SK-N-SH (cell line): ENCODE results near the gene NPRL2. TPM values are rescaled to one million over a fixed set of nuclear protein-coding genes. Genes with fewer than 3 reads are reported as not detected.

Experiments used
- CTCF ChIA-PET: fragments of 300-600, 350-600 bp; formaldehyde crosslinking; extraction: SDS; loops from one replicate; lab custom pipeline; 2021; lab: Yijun Ruan, JAX
- POLR2A ChIA-PET: fragments of 350-600 bp; sonication (Branson Sonifier 250); formaldehyde crosslinking; extraction: SDS; loops from one replicate; lab custom pipeline; 2020; ENCODE audit warnings: antibody characterized with exemption, inconsistent platforms; lab: Yijun Ruan, JAX
- DNase-seq: peaks from one replicate; pipeline ENCODE4 v3.0.0; 2012
- H2AFZ ChIP-seq: fragments of 200-600 bp; sonication (generic); 2 replicates; pipeline ENCODE4 v1.8.1; 2016; ENCODE audit warnings: antibody characterized with exemption, mild to moderate bottlenecking, low read depth
- H3F3A ChIP-seq: fragments of 200-600 bp; sonication (generic); replicated peaks from 2 replicates; pipeline ENCODE3; 2016; ENCODE audit warnings: antibody characterized with exemption, mild to moderate bottlenecking; ENCODE audit not compliant: insufficient read depth
- H3K27ac ChIP-seq, 2 experiments: fragments of 200-500 bp in 1 of 2; fragments of 200-600 bp in 1 of 2; sonication (Bioruptor generic) in 1 of 2; sonication (generic), shearing (Covaris generic) in 1 of 2; 2 replicates each; pipeline versions ENCODE4 v1.5.1 to v1.6.1; 2014 to 2016; ENCODE audit warnings: low read depth in 2 of 2, inconsistent platforms in 1 of 2, low read length in 1 of 2, mild to moderate bottlenecking in 1 of 2, mixed read lengths in 1 of 2
- H3K27me3 ChIP-seq: fragments of 200-600 bp; sonication (generic), shearing (Covaris generic); 2 replicates; pipeline ENCODE4 v1.6.1; 2016; ENCODE audit warnings: mixed run types; ENCODE audit not compliant: insufficient read depth
- H3K36me3 ChIP-seq, 2 experiments: fragments of 200-500 bp in 1 of 2; fragments of 200-600 bp in 1 of 2; sonication (Bioruptor generic) in 1 of 2; sonication (generic) in 1 of 2; replicated peaks in 1 of 2; 2 replicates each; pipeline versions ENCODE3 to v1.5.1; 2014 to 2016; ENCODE audit warnings: low read length in 1 of 2, mild to moderate bottlenecking in 1 of 2; ENCODE audit not compliant: insufficient read depth in 2 of 2, control insufficient read depth in 1 of 2
- H3K4me1 ChIP-seq, 2 experiments: fragments of 200-500 bp in 1 of 2; fragments of 200-600 bp in 1 of 2; sonication (Bioruptor generic) in 1 of 2; sonication (generic), shearing (Covaris generic) in 1 of 2; 2 replicates each; pipeline versions ENCODE4 v1.5.1 to v1.6.1; 2014 to 2016; ENCODE audit warnings: low read depth in 1 of 2, low read length in 1 of 2, mixed run types in 1 of 2; ENCODE audit not compliant: insufficient read depth in 2 of 2, control insufficient read depth in 1 of 2
- H3K4me2 ChIP-seq: fragments of 200-600 bp; sonication (generic), shearing (Covaris generic); 2 replicates; pipeline ENCODE4 v1.6.1; 2017; ENCODE audit warnings: mixed run types
- H3K4me3 ChIP-seq, 2 experiments: fragments of 200-500 bp in 1 of 2; fragments of 200-600 bp in 1 of 2; sonication (Bioruptor generic) in 1 of 2; sonication (generic), shearing (Covaris generic) in 1 of 2; 2 replicates each; pipeline versions ENCODE4 v1.5.1 to v1.8.1; 2014 to 2016; ENCODE audit warnings: low read depth in 2 of 2, inconsistent platforms in 1 of 2, low read length in 1 of 2, mild to moderate bottlenecking in 1 of 2, mixed read lengths in 1 of 2, moderate library complexity in 1 of 2
- H3K79me2 ChIP-seq: fragments of 200-600 bp; sonication (generic); 2 replicates; pipeline ENCODE4 v1.8.1; 2017; ENCODE audit warnings: mild to moderate bottlenecking; ENCODE audit not compliant: insufficient read depth
- H3K9ac ChIP-seq: fragments of 200-600 bp; sonication (generic); 2 replicates; pipeline ENCODE4 v1.6.1; 2017; ENCODE audit warnings: mixed run types
- H3K9me2 ChIP-seq: fragments of 200-600 bp; sonication (generic); 2 replicates; pipeline ENCODE4 v1.6.1; 2017; ENCODE audit warnings: mixed run types
- H3K9me3 ChIP-seq: fragments of 200-600 bp; sonication (generic); 2 replicates; pipeline ENCODE4 v1.6.1; 2017; ENCODE audit warnings: mixed run types, mild to moderate bottlenecking, moderate library complexity
- H4K20me1 ChIP-seq: fragments of 200-600 bp; sonication (generic); 2 replicates; pipeline ENCODE4 v1.6.1; 2017; ENCODE audit warnings: mild to moderate bottlenecking, mixed run types; ENCODE audit not compliant: insufficient read depth
- CHD2 ChIP-seq: fragments of 150-350 bp; IDR thresholded peaks from 2 replicates; pipeline ENCODE4 v1.6.1; 2018; ENCODE audit warnings: low read length; ENCODE audit not compliant: partially characterized antibody
- ELF1 ChIP-seq: IDR thresholded peaks from 2 replicates; pipeline ENCODE4 v1.4.0; 2012
- EZH2phosphoT487 ChIP-seq: fragments of 200-600 bp; sonication (generic); IDR thresholded peaks from 2 replicates; pipeline ENCODE4 v1.6.1; 2017; ENCODE audit warnings: low read depth, mixed run types, mild to moderate bottlenecking, antibody characterized with exemption, moderate library complexity, borderline replicate concordance
- FOXM1 ChIP-seq: IDR thresholded peaks from 2 replicates; pipeline ENCODE4 v1.4.0; 2012; ENCODE audit warnings: low read depth, mild to moderate bottlenecking
- GABPA ChIP-seq: IDR thresholded peaks from 2 replicates; pipeline ENCODE4 v1.4.0; 2012; ENCODE audit warnings: low read depth, mild to moderate bottlenecking
- MEF2A ChIP-seq: IDR thresholded peaks from 2 replicates; pipeline ENCODE4 v1.4.0; 2012; ENCODE audit warnings: low read depth, borderline replicate concordance
- MXI1 ChIP-seq: IDR thresholded peaks from 2 replicates; pipeline ENCODE4 v1.6.1; 2012; ENCODE audit warnings: mild to moderate bottlenecking, low read depth, low read length, improper control_type of control experiment
- NFIC ChIP-seq: IDR thresholded peaks from 2 replicates; pipeline ENCODE4 v1.4.0; 2012; ENCODE audit warnings: borderline replicate concordance
- NRF1 ChIP-seq: IDR thresholded peaks from 2 replicates; pipeline ENCODE4 v1.6.1; 2012; ENCODE audit warnings: low read depth, mild to moderate bottlenecking, low read length
- POLR2AphosphoS5 ChIP-seq: IDR thresholded peaks from 2 replicates; pipeline ENCODE4 v1.6.1; 2012; ENCODE audit warnings: low read depth, low read length
- RAD21 ChIP-seq: IDR thresholded peaks from 2 replicates; pipeline ENCODE4 v1.6.1; 2012; ENCODE audit warnings: mild to moderate bottlenecking, low read length
- RCOR1 ChIP-seq: fragments of 150-350 bp; IDR thresholded peaks from 2 replicates; pipeline ENCODE4 v1.6.1; 2017; ENCODE audit warnings: antibody characterized with exemption, low read length
- SIN3A ChIP-seq: IDR thresholded peaks from 2 replicates; pipeline ENCODE4 v1.6.1; 2012; ENCODE audit warnings: low read depth, mild to moderate bottlenecking, low read length, moderate library complexity, borderline replicate concordance
- SMC3 ChIP-seq: IDR thresholded peaks from 2 replicates; pipeline ENCODE4 v1.6.1; 2012; ENCODE audit warnings: low read depth, low read length, improper control_type of control experiment
- TAF1 ChIP-seq: IDR thresholded peaks from 2 replicates; pipeline ENCODE4 v1.6.1; 2012; ENCODE audit warnings: low read depth, mild to moderate bottlenecking, low read length, moderate library complexity, borderline replicate concordance
- USF1 ChIP-seq: IDR thresholded peaks from 2 replicates; pipeline ENCODE4 v1.4.0; 2012; ENCODE audit warnings: low read depth, borderline replicate concordance
- ZBTB33 ChIP-seq: IDR thresholded peaks from 2 replicates; pipeline ENCODE4 v1.4.0; 2012; ENCODE audit warnings: low read depth, borderline replicate concordance
- WGBS: methylation state at CpG from one replicate; pipeline ENCODE4 v1.1.6; 2017; ENCODE audit warnings: low lambda C conversion rate; 5-methylcytosine and 5-hydroxymethylcytosine counted together
- polyA plus RNA-seq, 3 experiments: library from polyadenylated mRNA; depleted of rRNA; stranded (reverse); fragments of >200 nt; gene quantifications; 2 replicates each; pipeline ENCODE4 v1.2.3, GENCODE V29; 2012
- TF ChIP-seq, protein P1 (sequence below): IDR thresholded peaks from 2 replicates; pipeline ENCODE4; 2012
- TF ChIP-seq, protein P2 (sequence below): fragments of 200-600 bp; sonication (generic); IDR thresholded peaks from 2 replicates; pipeline ENCODE4 v1.6.1; 2017; ENCODE audit warnings: antibody characterized with exemption, mild to moderate bottlenecking, moderate library complexity

Gene NPRL2
- polyA plus RNA-seq, 1 of the 3 experiments (the other 2 are of a cell fraction) = 43.6 TPM

- TF ChIP-seq NRF1 = no peak
Observed at GRCh38 chr3:50355829-50356552, 5.4 kb upstream of the NPRL2 start (continued).

GRCh38 chr3:50354850-50355249 is 4.3 kb upstream of the NPRL2 start:
- no peak for DNase-seq

More at GRCh38 chr3:50354850-50355249, 4.3 kb upstream of the NPRL2 start:
- no peaks in the 10 kb centered on the region for H3K27me3 ChIP-seq
- peaks cover 21 to 45% of the 10 kb centered on the region in 2 experiments for H3K36me3 ChIP-seq
- ChIA-PET CTCF (interaction anchor here (0.6 to 6.4 kb wide), 13 partner anchors 14 to 260 kb away, joined by 3 to 57 read pairs (median 7); no protein-coding TSS in a partner anchor), POLR2A (interaction anchor here (1.8 to 4.6 kb wide), 2 partner anchors 26 to 72 kb away, joined by 5 to 13 read pairs; no protein-coding TSS in a partner anchor)
- no peak overlapping the region; a peak in 1 of 4 replicates for H3K27ac ChIP-seq
- TF ChIP-seq CHD2 = no peak
- no peak for TF ChIP-seq ZBTB33
- TF ChIP-seq, protein P1, sequence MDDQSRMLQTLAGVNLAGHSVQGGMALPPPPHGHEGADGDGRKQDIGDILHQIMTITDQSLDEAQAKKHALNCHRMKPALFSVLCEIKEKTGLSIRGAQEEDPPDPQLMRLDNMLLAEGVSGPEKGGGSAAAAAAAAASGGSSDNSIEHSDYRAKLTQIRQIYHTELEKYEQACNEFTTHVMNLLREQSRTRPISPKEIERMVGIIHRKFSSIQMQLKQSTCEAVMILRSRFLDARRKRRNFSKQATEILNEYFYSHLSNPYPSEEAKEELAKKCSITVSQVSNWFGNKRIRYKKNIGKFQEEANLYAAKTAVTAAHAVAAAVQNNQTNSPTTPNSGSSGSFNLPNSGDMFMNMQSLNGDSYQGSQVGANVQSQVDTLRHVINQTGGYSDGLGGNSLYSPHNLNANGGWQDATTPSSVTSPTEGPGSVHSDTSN = no peak
- no peak for TF ChIP-seq POLR2AphosphoS5
- TF ChIP-seq, protein P2, sequence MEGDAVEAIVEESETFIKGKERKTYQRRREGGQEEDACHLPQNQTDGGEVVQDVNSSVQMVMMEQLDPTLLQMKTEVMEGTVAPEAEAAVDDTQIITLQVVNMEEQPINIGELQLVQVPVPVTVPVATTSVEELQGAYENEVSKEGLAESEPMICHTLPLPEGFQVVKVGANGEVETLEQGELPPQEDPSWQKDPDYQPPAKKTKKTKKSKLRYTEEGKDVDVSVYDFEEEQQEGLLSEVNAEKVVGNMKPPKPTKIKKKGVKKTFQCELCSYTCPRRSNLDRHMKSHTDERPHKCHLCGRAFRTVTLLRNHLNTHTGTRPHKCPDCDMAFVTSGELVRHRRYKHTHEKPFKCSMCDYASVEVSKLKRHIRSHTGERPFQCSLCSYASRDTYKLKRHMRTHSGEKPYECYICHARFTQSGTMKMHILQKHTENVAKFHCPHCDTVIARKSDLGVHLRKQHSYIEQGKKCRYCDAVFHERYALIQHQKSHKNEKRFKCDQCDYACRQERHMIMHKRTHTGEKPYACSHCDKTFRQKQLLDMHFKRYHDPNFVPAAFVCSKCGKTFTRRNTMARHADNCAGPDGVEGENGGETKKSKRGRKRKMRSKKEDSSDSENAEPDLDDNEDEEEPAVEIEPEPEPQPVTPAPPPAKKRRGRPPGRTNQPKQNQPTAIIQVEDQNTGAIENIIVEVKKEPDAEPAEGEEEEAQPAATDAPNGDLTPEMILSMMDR = no peak
- TF ChIP-seq USF1 = no peak
- TF ChIP-seq FOXM1 = no peak
- TF ChIP-seq RAD21 = no peak
- no peak for TF ChIP-seq NRF1
- no peak for TF ChIP-seq SMC3
- no peak for TF ChIP-seq TAF1
- TF ChIP-seq NFIC = no peak
- no peak for TF ChIP-seq SIN3A
- no peak for TF ChIP-seq ELF1
- no peak for TF ChIP-seq GABPA
- no peak for TF ChIP-seq RCOR1
- TF ChIP-seq MEF2A = no peak
- TF ChIP-seq MXI1 = no peak
- TF ChIP-seq EZH2phosphoT487 = no peak
- no peaks in the 10 kb centered on the region for H3K9me3 ChIP-seq
- H3K79me2 ChIP-seq = peaks cover 87% of the 10 kb centered on the region
- peaks cover 16 to 64% of the 10 kb centered on the region in 2 experiments; a peak in 2 of 4 replicates for H3K4me1 ChIP-seq
- H3K4me3 ChIP-seq = no peak overlapping the region
- H3K9ac ChIP-seq = no peak overlapping the region
- H4K20me1 ChIP-seq = peaks cover 60% of the 10 kb centered on the region
- 90% methylated on average over 2 of the region's 7 CpGs for WGBS
- H3K9me2 ChIP-seq = no peaks in the 10 kb centered on the region
- no peak overlapping the region for H3K4me2 ChIP-seq
- H2AFZ ChIP-seq = no peak overlapping the region
- peaks cover 7% of the 10 kb centered on the region for H3F3A ChIP-seq
